Right lobe of liver (tissue), 4 donors: ENCODE results near the gene IQCH.

ENCODE experiments used
- POLR2A ChIP-seq: fragments of 450-650 bp; IDR thresholded peaks from one replicate; pipeline ENCODE4 v1.6.1; 2017; ENCODE audit warnings: antibody characterized with exemption, mild to moderate bottlenecking
- TF ChIP-seq, protein P1 (sequence below), 4 donors: fragments of 200-600 bp in 3 of 4; fragments of 450-650 bp in 1 of 4; IDR thresholded peaks; one replicate each; pipeline versions ENCODE4 v1.5.1 to v1.8.0; 2016 to 2022; ENCODE audit warnings: antibody characterized with exemption in 4 of 4, mild to moderate bottlenecking in 2 of 4
- donor health status: DM: no; HTN: no; CAD: no.
- donor health status: DM: no; HTN: no; CAD: no.
- donor health status: DM: no; HTN: yes; CAD: no.

DNA sequence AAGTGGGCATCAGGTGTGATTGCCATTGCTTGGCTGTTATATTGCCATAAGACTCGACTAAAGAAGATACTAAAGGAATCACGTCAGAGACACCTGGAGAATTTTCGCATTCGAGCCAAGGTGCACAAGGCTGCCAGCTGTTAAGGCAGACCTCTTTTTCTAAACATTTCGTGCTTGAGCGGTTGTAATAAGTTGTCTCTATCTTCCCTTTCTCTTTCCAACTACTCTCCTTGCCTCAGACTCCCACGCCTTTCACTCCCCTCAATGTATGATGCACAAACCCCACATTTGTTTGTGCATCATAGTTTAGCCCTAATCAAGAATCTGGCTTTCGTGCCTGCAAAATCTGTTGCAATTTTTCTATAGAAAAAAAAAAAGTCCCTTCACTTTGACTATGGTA, 118.0 kb downstream of the IQCH start:
- TF ChIP-seq, protein P1, sequence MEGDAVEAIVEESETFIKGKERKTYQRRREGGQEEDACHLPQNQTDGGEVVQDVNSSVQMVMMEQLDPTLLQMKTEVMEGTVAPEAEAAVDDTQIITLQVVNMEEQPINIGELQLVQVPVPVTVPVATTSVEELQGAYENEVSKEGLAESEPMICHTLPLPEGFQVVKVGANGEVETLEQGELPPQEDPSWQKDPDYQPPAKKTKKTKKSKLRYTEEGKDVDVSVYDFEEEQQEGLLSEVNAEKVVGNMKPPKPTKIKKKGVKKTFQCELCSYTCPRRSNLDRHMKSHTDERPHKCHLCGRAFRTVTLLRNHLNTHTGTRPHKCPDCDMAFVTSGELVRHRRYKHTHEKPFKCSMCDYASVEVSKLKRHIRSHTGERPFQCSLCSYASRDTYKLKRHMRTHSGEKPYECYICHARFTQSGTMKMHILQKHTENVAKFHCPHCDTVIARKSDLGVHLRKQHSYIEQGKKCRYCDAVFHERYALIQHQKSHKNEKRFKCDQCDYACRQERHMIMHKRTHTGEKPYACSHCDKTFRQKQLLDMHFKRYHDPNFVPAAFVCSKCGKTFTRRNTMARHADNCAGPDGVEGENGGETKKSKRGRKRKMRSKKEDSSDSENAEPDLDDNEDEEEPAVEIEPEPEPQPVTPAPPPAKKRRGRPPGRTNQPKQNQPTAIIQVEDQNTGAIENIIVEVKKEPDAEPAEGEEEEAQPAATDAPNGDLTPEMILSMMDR (IDR thresholded peaks at IDR 0.05): no peak
- no peak for TF ChIP-seq POLR2A
